OCI-LY3 (cell line): ENCODE data around the gene IL11RA.

ENCODE experiments used
- H2AFZ ChIP-seq: fragments of 200-600, 300-600 bp; shearing (Covaris generic); 2 replicates; pipeline ENCODE4 v1.6.0; 2014; ENCODE audit warnings: antibody characterized with exemption, low read depth, low read length
- H3K27ac ChIP-seq: fragments of 200-600, 300-600 bp; sonication (generic); 2 replicates; pipeline ENCODE4 v1.5.1; 2014; ENCODE audit warnings: mild to moderate bottlenecking, low read length, moderate library complexity, mixed read lengths
- H3K27me3 ChIP-seq: fragments of 200-600, 300-600 bp; sonication (generic); 2 replicates; pipeline ENCODE4 v1.6.1; 2014; ENCODE audit warnings: low read depth, low read length, mixed read lengths
- H3K36me3 ChIP-seq: fragments of 200-600, 300-600 bp; sonication (generic); replicated peaks from 2 replicates; pipeline ENCODE3; 2014; ENCODE audit warnings: low read depth, low read length, mixed read lengths
- H3K4me1 ChIP-seq: fragments of 300-600, 200-600 bp; sonication (generic); 2 replicates; pipeline ENCODE4 v1.6.1; 2014; ENCODE audit warnings: low read length, mixed read lengths
- H3K4me2 ChIP-seq: fragments of 200-600, 300-600 bp; sonication (generic); 2 replicates; pipeline ENCODE4 v1.6.1; 2014; ENCODE audit warnings: low read length, mixed read lengths
- H3K4me3 ChIP-seq: fragments of 300-600, 200-600 bp; sonication (generic); 2 replicates; pipeline ENCODE4 v1.5.1; 2014; ENCODE audit warnings: antibody characterized with exemption, mild to moderate bottlenecking, low read length, moderate library complexity
- H3K79me2 ChIP-seq: fragments of 300-600, 200-600 bp; shearing (Covaris generic); 2 replicates; pipeline ENCODE4 v1.6.1; 2014; ENCODE audit warnings: mild to moderate bottlenecking, low read length, mixed read lengths
- H3K9ac ChIP-seq: fragments of 300-600, 200-600 bp; shearing (Covaris generic); 2 replicates; pipeline ENCODE4 v1.6.0; 2014; ENCODE audit warnings: mild to moderate bottlenecking, low read length, moderate library complexity
- H3K9me3 ChIP-seq: fragments of 200-600, 300-600 bp; shearing (Covaris generic); 2 replicates; pipeline ENCODE4 v1.6.1; 2014; ENCODE audit warnings: low read length, mixed read lengths; ENCODE audit not compliant: insufficient read depth
- H4K20me1 ChIP-seq: fragments of 200-600, 300-600 bp; sonication (generic); 2 replicates; pipeline ENCODE4 v1.6.1; 2016; ENCODE audit warnings: low read length, mixed read lengths; ENCODE audit not compliant: insufficient read depth
- EZH2phosphoT487 ChIP-seq: fragments of 200-600 bp; shearing (Covaris generic); IDR thresholded peaks from 2 replicates; pipeline ENCODE4 v1.6.1; 2018; ENCODE audit warnings: antibody characterized with exemption, mixed run types, low read depth
- TF ChIP-seq, protein P1 (sequence below): fragments of 200-600, 300-600 bp; sonication (generic); IDR thresholded peaks from 2 replicates; pipeline ENCODE4 v1.5.1; 2014; ENCODE audit warnings: antibody characterized with exemption, low read length, low read depth

Gene IL11RA

GRCh38 chr9:34669809-34670562, 18.0 kb downstream of the IL11RA start:
- Histone ChIP-seq H3K79me2 (no peaks in the 10 kb centered on the region), H3K4me3 (no peak overlapping the region), H3K4me1 (no peaks in the 10 kb centered on the region), H3K27ac (no peak overlapping the region), H3K9ac (no peak overlapping the region), H3K4me2 (no peak overlapping the region), H3K27me3 (no peaks in the 10 kb centered on the region), H3K36me3 (peaks cover 9% of the 10 kb centered on the region), H4K20me1 (no peaks in the 10 kb centered on the region), H2AFZ (no peak overlapping the region), H3K9me3 (no peaks in the 10 kb centered on the region)
- no peak for TF ChIP-seq EZH2phosphoT487
- TF ChIP-seq, protein P1, sequence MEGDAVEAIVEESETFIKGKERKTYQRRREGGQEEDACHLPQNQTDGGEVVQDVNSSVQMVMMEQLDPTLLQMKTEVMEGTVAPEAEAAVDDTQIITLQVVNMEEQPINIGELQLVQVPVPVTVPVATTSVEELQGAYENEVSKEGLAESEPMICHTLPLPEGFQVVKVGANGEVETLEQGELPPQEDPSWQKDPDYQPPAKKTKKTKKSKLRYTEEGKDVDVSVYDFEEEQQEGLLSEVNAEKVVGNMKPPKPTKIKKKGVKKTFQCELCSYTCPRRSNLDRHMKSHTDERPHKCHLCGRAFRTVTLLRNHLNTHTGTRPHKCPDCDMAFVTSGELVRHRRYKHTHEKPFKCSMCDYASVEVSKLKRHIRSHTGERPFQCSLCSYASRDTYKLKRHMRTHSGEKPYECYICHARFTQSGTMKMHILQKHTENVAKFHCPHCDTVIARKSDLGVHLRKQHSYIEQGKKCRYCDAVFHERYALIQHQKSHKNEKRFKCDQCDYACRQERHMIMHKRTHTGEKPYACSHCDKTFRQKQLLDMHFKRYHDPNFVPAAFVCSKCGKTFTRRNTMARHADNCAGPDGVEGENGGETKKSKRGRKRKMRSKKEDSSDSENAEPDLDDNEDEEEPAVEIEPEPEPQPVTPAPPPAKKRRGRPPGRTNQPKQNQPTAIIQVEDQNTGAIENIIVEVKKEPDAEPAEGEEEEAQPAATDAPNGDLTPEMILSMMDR: no peak

GRCh38 chr9:34671307-34671706, 19.3 kb downstream of the IL11RA start:
- H3K27me3 ChIP-seq: no peaks in the 10 kb centered on the region
- no peak overlapping the region for H3K4me3 ChIP-seq
- no peaks in the 10 kb centered on the region for H3K79me2 ChIP-seq
- no peaks in the 10 kb centered on the region for H3K9me3 ChIP-seq
- no peak overlapping the region for H2AFZ ChIP-seq
- H3K4me1 ChIP-seq: no peaks in the 10 kb centered on the region
- H3K9ac ChIP-seq: no peak overlapping the region
- no peak overlapping the region for H3K27ac ChIP-seq
- H3K4me2 ChIP-seq: no peak overlapping the region
- peaks cover 9% of the 10 kb centered on the region for H3K36me3 ChIP-seq
- no peaks in the 10 kb centered on the region for H4K20me1 ChIP-seq
- TF ChIP-seq, protein P1: no peak
- TF ChIP-seq EZH2phosphoT487: no peak

- Histone ChIP-seq H4K20me1 (no peaks in the 10 kb centered on the region), H3K79me2 (no peaks in the 10 kb centered on the region), H3K9ac (no peak overlapping the region)
These were observed 22.5 kb downstream of the IL11RA start for GRCh38 chr9:34674440-34674839.

DNA sequence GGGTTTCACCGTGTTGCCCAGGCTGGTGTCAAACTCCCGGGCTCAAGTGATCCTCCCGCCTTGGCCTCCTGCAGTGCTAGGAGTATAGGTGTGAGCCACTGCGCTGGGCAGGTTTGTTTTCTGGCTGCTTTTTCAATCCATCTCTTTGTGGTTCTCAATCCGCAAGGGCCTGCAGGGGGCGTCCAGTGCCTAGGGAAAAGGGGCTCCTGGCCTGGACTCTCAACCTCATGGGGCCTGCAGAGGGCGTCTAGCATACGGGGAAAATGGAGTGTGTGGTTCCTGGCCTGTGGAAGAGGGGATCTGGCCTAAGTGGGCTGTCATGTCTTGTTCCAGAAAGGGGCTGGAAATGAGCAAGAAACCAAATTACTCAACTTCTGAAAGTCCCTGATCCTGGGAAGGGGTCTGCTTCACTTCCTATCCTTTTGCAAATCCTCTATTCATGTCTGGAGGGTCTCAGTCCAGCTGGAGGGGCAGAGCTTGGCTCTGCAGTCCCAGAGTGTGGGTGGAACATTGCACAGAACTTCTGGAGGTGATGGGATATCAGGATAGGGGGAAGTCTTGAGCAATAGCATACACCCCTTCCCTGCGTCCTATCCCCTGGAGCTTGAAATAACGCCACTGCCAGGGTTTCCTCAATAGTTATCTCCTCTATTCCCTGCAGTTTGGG, 23.2 kb downstream of the IL11RA start:
- H3K9me3 ChIP-seq: no peaks in the 10 kb centered on the region
- no peak overlapping the region for H3K27ac ChIP-seq
- no peaks in the 10 kb centered on the region for H3K79me2 ChIP-seq
- no peaks in the 10 kb centered on the region for H3K4me1 ChIP-seq
- H3K4me3 ChIP-seq: no peak overlapping the region
- TF ChIP-seq, protein P1: peak; percentile 93
- no peak for TF ChIP-seq EZH2phosphoT487
- H3K4me2 ChIP-seq: no peak overlapping the region
- H4K20me1 ChIP-seq: no peaks in the 10 kb centered on the region
- H3K9ac ChIP-seq: no peak overlapping the region
- no peaks in the 10 kb centered on the region for H3K27me3 ChIP-seq
- H3K36me3 ChIP-seq: no peaks in the 10 kb centered on the region
- H2AFZ ChIP-seq: no peak overlapping the region

More at GRCh38 chr9:34674440-34674839, 22.5 kb downstream of the IL11RA start:
- Histone ChIP-seq H3K4me1 (no peaks in the 10 kb centered on the region), H3K4me2 (no peak overlapping the region), H2AFZ (no peak overlapping the region), H3K9me3 (no peaks in the 10 kb centered on the region), H3K4me3 (no peak overlapping the region), H3K27me3 (no peaks in the 10 kb centered on the region), H3K27ac (no peak overlapping the region), H3K36me3 (peaks cover 5% of the 10 kb centered on the region)
- TF ChIP-seq, protein P1: no peak
- no peak for TF ChIP-seq EZH2phosphoT487
